ENCODE data around the gene CBLN2. TPM values are rescaled to one million over a fixed set of nuclear protein-coding genes. Genes with fewer than 3 reads are reported as not detected.

CBLN2 gene
- total RNA-seq, 4 donors from 2014 or later: 0.45 to 0.46 TPM; not detected in 2

GRCh38 chr18:72566290-72566689 lies 22.1 kb upstream of the CBLN2 start:
- no peak for DNase-seq (ENCODE audit: low spot score in 2 of 2)
- intact Hi-C loops (cut with DNase I; ENCODE audit: low total_unique reads): no loop called here
- no peak overlapping the region for H3K4me3 ChIP-seq (ENCODE audit: low read depth, poor library complexity, severe bottlenecking)
- WGBS, 2 donors: 81 to 92% methylated on average over 3 of the region's 3 CpGs
- TF ChIP-seq POLR2A (IDR thresholded peaks at IDR 0.05) (no peak), CTCF (IDR thresholded peaks at IDR 0.05) (no peak)

GRCh38 chr18:72555968-72556367 lies 11.8 kb upstream of the CBLN2 start:
- no peak overlapping the region for H3K4me3 ChIP-seq (ENCODE audit: low read depth, poor library complexity, severe bottlenecking)
- intact Hi-C loops (cut with DNase I; ENCODE audit: low total_unique reads): no loop called here
- no peak for DNase-seq (ENCODE audit: low spot score in 2 of 2)
- TF ChIP-seq POLR2A (IDR thresholded peaks at IDR 0.05): no peak
- TF ChIP-seq CTCF (IDR thresholded peaks at IDR 0.05): no peak
- 47 to 48% methylated on average over 1 of the region's 1 CpG for WGBS, 2 donors

GRCh38 chr18:72555101-72555500 lies 11.0 kb upstream of the CBLN2 start:
- intact Hi-C loops (cut with DNase I; ENCODE audit: low total_unique reads): no loop called here
- no peak for DNase-seq (ENCODE audit: low spot score in 2 of 2)
- no peak for TF ChIP-seq CTCF (IDR thresholded peaks at IDR 0.05)
- no peak for TF ChIP-seq POLR2A (IDR thresholded peaks at IDR 0.05)
- 62 to 66% methylated on average over 7 of the region's 7 CpGs for WGBS, 2 donors
- H3K4me3 ChIP-seq (ENCODE audit: low read depth, poor library complexity, severe bottlenecking): no peak overlapping the region

GRCh38 chr18:72543357-72544055 lies 636 bp downstream of the CBLN2 start:
- intact Hi-C loops (cut with DNase I; ENCODE audit: low total_unique reads): no loop called here
- TF ChIP-seq POLR2A (IDR thresholded peaks at IDR 0.05): no peak
- no peak for TF ChIP-seq CTCF (IDR thresholded peaks at IDR 0.05)
- WGBS, 2 donors: 1% methylated on average over 37 to 67 of the region's 73 CpGs

GRCh38 chr18:72542984-72543356 lies 1.2 kb downstream of the CBLN2 start:
- WGBS, 2 donors: 0 to 1% methylated on average over 20 of the region's 20 CpGs
- DNase-seq (ENCODE audit: low spot score in 2 of 2): no peak
- no peak for TF ChIP-seq POLR2A (IDR thresholded peaks at IDR 0.05)
- TF ChIP-seq CTCF (IDR thresholded peaks at IDR 0.05): no peak
- H3K4me3 ChIP-seq (ENCODE audit: low read depth, poor library complexity, severe bottlenecking): no peak overlapping the region
- intact Hi-C loops (cut with DNase I; ENCODE audit: low total_unique reads): no loop called here

More at GRCh38 chr18:72543357-72544055, 636 bp downstream of the CBLN2 start:
- peak overlapping the region; percentile 15 for H3K4me3 ChIP-seq (ENCODE audit: low read depth, poor library complexity, severe bottlenecking)
- no peak for DNase-seq (ENCODE audit: low spot score in 2 of 2)

GRCh38 chr18:72542342-72542741 lies 1.8 kb downstream of the CBLN2 start:
- H3K4me3 ChIP-seq (ENCODE audit: low read depth, poor library complexity, severe bottlenecking): no peak overlapping the region
- TF ChIP-seq CTCF (IDR thresholded peaks at IDR 0.05): no peak
- TF ChIP-seq POLR2A (IDR thresholded peaks at IDR 0.05): no peak
- 1 to 3% methylated on average over 12 to 30 of the region's 34 CpGs for WGBS, 2 donors
- DNase-seq (ENCODE audit: low spot score in 2 of 2): no peak
- intact Hi-C loops (cut with DNase I; ENCODE audit: low total_unique reads): no loop called here
